NCI-H345 (cell line): ENCODE measurements around the gene ARFGAP1.
"Not testable (repeated sequence)": the region's sequence is repeated elsewhere in the genome, so short reads cannot be mapped to it uniquely, and the experiment has no call there.

Experiments
- DNase-seq: peaks from one replicate; lab custom pipeline; 2025; lab: John Stamatoyannopoulos, UW

Gene ARFGAP1

DNA sequence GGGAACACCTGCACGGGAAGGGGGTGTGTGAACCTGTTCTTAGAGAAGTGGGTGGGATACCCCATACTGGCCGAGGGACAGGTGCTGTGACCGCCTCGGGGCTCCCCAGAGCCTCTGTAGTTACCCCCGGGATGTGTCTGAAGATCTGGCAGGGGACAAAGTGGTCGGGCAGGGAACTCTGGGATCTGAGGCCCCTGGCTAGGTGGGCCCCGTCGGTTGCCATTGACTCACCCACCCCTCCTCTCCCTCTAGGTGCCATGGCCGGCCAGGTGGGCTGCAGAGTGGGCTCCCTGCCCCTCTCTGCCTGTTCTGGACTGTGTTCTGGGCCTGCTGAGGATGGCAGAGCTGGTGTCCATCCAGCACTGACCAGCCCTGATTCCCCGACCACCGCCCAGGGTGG, 32.6 kb upstream of the ARFGAP1 start:
- no peak for DNase-seq

DNA sequence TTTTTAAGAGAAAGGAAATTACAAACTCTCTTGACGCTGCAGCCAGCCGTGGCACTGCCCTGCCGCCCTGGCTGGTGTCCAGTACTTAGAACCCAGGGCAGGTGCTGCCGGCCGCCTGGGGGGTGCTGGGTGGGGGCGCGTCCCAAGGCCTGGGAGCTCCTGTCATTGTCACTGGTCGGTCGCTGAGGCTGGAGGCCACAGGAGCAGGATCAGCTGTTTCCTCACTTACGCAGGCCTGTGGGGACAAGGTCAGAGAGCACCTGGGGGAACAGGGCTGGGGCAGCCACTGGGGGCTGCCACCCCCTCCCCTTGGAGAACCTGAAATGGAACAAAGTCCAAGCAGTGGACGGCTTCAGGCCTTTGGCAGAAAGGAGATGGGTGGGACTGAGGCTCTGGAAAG, 31.3 kb upstream of the ARFGAP1 start:
- DNase-seq: peak; percentile 44

DNA sequence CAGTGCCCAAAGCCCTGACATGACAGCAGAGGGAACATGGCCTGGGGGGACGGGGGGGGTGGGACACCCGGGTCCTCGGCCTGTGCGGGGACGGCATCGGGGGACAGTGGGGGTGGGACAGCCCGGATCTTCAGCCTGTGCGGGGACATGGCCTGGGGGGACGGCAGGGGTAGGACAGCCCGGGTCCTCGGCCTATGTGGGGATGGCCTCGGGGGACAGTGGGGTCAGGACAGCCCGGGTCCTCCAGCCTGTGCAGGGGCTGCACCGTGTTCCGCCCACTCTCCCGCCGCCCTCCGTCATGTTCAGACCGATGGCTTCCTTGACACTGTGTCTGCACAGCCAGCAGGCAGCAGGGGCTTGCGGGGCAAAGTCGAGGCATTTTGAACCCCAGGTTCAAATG, 29.9 kb upstream of the ARFGAP1 start:
- no peak for DNase-seq

DNA sequence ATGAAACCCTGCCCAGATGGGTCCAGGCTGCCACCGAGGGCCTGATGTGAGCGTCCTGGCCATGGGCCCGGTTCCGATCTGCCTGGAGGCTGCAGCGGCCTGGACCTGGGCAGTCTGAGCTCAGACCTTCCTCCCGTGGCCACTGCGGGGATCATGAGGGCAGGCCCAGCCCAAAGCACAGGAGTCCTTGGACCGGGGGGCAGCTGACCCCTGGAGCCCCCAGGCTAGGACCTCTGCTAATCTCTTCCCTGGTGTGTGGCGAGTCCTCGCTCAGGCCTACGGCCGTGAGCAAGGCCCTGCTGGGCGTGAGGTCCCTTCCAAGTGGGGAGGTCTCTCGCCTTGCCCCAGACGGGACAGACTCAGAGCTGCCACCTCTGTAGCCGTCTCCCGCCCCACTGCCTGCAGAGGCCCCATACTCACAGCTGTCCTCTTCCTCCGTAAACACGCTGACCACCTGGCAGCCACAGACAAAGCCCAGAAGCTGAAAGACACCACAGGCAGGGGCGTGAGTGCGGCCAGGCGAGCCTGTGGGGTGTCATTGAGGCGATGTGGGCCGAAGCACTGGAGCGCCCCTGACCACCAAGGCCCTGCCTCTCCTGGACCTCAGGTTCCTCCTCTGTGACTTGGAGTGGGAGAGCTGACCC, 28.9 kb upstream of the ARFGAP1 start:
- no peak for DNase-seq

DNA sequence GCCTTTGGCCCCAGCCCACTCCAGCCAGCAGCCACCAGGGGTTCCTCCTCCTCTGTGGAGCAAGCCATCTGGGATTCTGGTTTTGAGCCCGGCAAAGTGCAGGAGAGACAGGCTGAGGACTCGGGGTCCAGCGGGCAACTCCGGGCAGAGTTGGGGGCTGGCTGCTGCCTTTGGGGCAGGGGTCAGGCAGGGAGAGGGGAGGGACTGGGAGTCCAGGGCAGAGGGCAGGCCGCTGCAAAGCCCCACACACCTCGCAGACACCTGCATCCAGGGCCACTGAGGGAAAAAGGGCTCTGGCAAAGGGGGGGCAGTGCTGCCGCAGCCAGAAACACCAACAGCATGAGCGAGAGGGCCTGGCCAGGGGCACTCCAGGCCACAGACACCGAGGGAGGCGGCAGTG, 28.1 kb upstream of the ARFGAP1 start:
- DNase-seq: no peak

DNA sequence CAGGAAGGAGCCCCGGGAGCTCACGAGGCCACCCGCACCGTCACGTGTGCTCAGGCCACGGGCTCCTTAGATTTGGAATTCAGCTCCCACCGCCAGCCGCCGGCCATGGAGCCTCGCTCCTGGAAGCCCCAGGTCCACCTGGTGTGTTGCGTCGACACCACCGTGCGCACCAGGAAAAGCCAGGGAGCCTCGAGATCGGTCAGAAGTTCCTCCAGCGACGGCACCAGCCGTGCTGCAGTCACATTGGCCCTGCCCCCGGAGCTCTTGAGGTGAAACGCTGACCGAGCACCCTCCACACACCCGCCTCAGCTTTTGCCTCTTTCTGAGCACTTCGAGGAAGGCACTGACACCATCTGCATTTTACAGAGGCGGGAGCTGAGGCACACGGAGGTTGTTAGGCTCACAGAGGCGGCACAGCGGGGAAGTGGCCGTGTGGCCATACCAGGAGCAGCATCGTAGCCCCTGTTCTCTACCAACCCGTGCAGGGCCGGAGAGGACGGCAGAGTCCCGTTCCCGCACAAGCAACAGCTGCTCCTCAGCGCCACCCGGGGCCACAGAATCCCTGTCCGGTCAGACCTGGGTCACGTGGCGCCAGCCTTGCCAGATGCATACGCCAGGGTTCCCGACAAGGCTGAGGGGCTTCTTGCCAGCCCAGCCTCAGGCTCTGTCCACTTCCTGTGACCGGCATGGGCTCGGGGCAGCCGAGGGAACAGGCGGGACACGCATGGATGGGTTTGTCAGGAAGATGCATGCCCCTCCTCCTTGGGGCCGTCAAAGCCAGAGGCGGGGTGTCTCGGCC, 25.9 kb upstream of the ARFGAP1 start:
- no peak for DNase-seq

DNA sequence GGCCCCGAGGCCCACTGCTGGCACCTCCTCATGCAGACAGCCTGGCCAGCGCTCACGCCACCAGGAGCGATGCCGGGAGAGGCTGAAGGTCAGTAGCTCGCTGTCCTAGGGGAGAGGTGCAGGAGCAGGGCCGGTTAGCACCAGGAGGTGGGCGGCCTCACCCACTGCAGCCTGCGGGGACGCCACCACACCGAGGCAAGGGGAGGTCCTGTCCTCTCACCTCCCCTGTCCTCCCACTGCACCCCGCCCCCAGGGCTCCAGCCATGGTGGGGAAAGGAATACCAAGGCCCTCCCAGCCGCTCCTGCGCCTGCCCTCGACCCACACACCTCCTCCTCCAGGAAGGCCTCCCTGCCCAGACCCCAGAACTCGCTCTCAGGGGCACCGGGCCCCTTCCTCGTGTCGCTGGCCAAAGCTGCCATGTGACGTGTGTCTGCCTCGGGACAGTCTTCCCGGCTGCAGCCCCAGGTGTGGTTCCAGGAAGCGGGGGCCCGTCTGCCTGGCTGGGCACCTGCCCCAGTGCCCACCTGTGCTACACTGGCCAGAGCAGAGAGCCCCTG, 24.9 kb upstream of the ARFGAP1 start:
- no peak for DNase-seq

DNA sequence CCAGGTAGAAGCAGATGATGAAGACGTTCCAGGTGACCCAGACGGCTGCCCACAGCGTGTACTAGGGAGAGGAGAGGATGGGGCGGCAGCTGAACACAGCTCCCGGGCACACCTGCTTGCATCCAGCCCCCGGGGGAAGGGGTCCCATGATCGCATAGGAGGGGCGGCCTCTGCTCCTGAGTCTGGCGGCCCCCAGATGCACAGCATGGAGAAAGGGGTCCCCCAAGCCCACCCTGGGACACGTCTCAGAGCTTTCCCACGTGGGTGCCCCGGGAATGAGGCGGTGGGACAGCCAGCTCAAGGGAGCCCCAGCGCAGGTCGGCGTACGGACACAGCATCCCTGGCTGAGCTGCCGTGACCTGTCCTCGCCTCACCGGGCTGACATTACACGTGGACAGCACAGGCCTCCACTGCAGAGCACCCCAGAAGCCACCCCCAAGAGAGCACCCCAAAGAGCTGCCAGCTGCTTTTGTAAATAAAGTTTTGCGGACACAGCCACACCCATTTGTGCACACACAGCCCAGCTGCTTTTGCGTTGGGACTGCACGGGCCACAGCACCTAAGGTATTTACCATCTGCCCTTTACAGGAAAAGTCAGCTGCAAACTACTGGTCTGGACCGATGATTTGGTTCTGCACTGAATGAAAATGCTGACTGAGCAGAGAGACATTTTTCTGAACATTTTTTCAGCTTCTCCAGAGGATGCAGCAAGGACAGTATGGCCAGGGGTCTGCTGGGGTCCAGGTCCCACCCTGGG, 23.6 kb upstream of the ARFGAP1 start:
- DNase-seq: no peak

DNA sequence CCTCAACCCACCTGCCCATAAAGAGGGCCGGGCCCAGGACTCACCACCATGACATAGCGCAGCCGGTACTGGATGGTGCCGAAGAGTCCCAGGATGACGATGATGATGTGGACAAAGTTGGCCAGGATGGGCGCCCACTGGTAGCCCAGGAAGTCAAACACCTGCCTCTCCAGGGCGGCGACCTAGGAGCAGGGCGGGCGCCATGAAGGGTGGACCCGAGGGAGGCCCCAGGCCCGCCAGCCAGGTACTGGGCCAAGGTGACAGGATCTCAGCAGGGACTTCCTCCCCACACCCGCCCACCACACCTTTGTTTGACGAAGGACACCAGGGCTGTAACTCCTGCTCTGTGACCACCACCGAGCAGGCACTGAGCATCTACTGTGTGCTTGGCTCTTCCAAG, 22.7 kb upstream of the ARFGAP1 start:
- no peak for DNase-seq

DNA sequence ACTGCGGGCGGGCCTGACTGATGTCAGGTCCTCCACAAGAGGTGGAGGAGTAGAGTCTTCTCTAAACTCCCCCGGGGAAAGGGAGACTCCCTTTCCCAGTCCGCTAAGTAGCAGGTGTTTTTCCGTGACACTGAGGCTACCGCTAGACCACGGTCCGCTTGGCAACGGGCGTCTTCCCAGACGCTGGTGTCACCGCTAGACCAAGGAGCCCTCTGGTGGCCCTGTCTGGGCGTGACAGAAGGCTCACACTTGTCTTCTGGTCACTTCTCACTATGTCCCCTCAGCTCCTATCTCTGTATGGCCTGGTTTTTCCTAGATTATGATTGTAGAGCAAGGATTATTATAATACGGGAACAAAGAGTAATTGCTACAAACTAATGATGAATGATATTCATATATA, 21.3 kb upstream of the ARFGAP1 start:
- not testable (repeated sequence) for DNase-seq

DNA sequence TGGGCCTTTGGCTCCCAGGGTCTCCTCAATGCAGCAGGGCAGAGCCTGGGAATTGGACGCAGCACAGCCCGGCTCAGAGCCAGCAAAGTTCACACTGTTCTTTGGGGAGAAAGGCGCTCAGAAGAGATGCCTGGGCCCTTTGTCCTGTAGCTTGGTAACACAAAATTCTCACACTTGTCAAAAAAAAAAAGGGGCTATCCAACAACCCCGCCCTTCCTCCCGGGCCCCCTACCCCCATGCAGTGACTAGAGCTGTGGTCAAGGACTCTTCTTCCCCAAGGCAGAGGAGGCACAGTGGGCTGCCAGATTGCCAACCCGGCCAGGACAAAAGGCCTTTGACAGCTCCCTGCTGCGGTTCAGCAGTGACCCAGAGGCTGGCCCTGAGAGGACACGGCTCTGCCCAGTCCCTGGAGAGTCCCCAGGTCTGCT, 20.3 kb upstream of the ARFGAP1 start:
- DNase-seq: no peak

DNA sequence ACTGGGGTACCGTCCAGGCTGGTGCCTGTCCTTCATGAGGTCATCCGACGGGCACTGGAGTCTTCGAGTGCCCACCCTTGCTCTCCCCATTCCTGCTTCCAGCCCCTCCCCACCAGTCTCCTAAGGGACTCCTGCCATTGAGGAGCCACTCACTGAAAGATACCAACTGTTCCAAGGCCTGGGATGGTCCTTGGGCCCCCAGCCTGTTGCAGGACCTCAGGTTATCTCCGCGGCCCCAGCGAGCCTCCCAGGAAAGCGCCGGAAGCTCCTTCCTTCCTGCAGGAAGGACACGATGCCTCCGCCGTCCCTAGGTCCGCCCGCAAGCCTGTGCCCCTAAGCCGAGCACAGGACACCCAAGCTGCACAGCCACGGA, 19.6 kb upstream of the ARFGAP1 start:
- no peak for DNase-seq

DNA sequence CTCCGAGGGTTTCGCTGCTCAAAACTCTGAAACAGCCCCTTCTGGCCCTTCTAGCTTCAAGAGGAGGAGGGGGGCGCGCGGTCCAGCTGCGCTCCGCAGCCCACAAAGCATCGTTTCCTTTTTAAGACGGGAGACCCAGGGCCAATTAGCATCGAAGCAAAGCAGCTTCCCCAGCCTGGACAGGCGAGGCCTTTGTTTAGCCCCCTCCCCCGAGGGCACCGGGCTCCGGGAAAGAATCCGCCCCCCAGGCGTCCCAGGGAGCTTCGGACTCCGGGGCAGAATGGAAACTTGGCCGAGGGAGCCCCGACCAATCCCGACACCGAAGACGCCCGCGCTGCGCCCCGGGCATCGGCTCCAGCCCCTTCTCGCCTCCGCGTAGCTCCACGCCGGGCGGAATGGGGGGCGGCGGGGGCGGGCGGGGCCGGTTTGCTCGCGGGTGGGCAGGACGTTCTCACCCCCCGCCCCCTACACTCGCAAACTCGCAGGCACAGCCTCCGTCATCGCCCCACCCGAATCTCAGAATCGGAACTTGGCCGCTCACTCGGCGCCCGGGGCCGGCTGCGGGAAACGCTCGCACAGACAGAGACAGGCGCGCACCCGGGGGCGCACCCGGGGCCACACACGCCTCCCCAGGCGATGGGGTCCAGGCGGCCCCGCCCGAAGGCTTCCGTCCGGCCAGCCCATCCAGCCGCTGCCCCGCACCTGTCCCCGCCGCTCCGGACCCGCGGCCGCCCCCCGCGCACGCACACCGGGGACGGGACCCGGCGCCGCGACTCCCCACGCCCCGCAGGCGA, 19.0 kb upstream of the ARFGAP1 start:
- DNase-seq: no peak

DNA sequence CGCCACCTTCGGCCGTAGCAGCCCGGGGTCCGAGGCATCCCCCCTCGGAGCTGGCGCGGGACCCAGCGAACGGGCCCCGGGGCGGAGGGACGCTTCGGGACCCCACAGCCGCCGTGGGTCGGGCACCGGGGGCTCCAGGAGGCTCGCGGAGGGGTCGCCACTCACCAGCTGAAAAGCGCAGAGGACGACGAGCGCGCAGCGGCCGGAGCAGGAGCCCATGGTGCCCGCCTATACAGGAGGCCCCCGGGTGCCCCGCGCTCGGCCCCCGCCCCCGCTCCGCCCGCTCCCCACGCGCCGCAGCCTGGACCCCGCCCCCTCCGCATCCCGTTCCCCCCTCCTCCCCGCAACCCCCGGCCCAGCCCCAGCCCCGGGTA, 18.4 kb upstream of the ARFGAP1 start, which contains the start of gene NKAIN4:
TSS of gene NKAIN4 (minus strand) at position 232 of the 374 bp plus-strand sequence. CDS start at position 219, 13 bp downstream.
- no peak for DNase-seq

DNA sequence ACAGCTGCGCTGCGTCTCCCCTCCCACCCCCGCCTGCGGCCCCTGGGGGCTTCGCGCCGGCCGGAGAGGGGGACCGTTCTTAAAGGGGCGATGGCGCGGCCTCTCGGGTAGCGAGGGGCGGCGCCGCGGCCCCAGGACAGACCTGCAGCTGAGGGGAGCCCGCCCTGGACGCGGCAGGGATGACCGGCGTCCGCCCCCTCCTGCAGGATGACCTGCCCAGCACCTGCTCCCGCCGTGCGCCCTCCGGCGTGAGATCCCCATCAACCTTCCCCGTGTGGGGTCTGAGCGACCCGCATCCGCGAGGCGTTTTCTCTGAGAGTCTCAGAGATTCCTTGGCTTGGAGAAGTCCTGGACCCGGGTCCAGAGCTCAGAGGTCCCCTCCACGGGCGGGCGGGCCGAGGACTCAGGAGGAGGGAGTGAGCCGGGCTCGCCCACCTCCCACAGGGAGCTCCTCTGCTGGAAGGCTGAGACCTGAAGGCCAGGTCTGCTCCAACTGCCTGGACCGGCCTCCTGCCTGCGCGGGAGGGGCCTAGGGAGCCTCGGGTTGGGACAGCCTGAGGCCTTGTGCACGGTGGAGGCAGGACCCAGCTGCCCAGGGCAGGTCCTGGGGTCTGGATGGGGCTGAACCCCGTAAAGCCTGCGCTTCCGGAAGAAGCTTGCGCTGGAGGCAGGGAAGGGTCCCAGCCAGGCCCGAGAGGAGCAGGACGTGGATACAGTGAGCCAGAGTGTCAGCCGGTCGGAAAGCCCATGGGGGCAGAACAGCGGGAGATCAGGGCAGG, 17.8 kb upstream of the ARFGAP1 start:
- no peak for DNase-seq

DNA sequence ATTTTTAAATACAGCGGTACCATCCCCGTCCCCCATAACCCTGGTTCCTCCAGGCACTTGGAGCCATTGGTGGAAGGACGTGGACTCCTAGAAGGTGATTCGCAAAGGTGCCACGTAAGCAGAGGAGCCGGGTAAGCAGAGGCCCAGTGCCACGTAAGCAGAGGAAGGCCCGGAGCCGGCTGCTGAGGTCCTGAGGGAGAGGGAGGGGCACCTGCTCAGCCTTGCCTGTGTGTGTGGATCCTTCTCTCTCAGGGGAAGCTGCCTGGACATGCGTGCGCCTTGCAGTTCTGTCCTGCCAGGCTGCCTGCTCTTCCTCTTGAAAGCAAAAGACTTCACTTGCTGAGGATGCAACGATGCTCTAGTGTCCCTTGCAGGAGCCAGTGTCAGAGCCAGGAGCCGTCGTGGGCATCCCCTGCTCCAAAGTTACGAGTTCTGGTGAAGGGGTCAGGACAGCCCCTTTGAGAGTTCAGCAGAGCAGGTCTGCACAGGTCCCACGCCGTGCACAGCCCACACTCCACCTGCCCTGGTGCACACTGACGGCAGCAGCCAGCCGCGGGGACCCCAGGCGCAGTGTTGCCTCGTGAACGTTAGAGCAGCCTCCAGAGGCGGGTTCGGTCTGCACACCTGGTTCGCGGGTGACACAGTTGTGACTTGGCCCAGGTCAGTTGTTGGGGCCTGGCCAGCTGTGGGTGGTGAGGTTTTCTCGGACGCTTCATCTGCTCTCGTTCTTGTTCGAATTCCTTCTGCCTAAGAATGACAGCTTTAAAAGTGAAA, 16.5 kb upstream of the ARFGAP1 start:
- no peak for DNase-seq

DNA sequence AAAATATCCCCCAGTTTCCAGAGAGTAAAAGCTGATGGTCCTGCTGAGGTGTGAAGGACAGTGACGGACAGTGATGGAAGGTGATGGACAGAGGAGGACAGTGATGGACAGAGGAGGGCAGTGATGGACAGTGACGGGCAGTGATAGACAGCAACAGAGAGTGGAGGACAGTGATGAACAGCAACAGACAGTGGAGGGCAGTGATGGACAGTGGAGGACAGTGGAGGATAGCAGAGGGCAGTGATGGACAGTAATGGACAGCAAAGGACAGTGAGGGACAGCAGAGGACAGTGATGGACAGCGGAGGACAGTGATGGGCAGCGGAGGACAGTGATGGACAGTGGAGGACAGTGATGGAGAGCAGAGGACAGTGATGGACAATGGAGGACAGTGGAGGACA, 15.7 kb upstream of the ARFGAP1 start:
- no peak for DNase-seq

DNA sequence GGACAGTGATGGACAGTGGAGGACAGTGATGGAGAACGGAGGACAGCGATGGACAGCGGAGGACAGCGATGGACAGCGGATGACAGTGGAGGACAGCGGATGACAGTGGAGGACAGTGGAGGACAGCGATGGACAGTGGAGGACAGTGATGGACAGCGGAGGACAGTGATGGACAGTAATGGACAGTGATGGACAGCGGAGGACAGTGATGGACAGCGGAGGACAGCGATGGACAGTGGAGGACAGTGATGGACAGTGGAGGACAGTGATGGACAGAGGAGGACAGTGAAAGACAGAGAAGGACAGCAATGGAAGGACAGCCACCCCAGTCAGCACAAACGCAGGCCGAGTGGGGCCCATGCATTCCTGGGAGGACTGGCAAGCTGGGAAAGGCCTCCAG, 15.0 kb upstream of the ARFGAP1 start:
- DNase-seq: no peak

DNA sequence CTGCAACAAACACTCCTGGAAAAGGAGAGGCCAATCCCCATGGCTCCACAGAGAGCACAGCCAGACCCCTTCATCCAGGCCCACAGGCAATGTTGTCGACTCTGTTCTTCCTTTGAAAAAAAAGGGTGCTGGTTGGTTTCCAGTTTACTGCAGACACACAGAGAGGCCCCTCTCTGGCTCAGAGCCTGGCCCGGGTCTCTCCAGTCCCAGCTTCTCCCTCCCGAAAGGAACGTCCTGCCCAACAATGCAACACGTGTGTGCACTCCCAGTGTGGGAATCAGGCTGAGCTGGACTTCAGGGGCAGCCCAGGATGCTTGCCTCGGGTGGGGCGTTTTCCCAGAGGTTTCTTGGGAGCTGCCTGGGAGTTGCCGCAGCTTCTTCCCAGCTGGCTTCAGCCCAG, 13.8 kb upstream of the ARFGAP1 start:
- no peak for DNase-seq

DNA sequence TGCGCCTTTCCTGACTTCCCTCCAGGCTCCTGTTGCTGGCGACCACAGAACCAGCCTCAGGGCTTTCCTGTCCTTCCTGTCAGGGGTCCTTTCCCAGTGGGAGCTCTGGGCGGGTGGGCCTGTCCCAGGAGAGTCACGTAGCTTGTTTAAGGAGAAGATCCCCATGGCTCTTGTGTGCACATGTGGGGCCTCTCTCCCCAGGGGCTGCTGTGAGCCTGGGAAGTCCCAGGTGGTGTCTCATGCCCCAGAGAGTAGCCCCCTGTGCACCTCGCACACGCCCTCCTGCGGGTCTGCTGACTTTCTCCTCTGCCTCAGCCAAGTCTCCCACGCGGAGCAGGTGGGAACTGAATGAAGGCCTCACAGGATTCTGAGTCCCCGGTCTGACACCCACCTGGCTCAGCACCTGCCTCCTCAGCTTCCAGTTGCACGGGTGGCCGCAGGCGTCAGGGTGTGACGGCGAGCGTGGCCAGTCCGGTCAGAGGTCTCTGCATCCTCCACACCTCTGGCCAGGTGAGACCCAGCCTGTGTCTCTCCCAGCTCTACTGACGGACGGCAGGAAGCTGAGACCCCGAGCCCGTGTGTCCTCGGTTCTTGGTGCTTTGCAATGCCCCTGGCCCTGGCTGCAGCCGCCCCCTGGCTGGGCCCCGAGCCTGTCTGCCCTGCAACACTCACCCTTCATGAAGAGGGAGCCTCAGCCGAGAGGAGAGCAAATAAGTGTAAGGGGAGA, 12.7 kb upstream of the ARFGAP1 start:
- DNase-seq: no peak
